ENCODE results near the gene C1QBP. TPM values are rescaled to one million over a fixed set of nuclear protein-coding genes. Genes with fewer than 3 reads are reported as not detected.

The C1QBP gene
- total and polyA plus RNA-seq, 2 of the 4 experiments (the other 2 are of a cell fraction): 172 to 173 TPM

GRCh38 chr17:5439446-5439764 is 450 bp upstream of the C1QBP start:
- Histone ChIP-seq H2AK5ac (ENCODE audit: low read depth, low read length) (no peak overlapping the region; the same call in 1 of the 2 replicates), H4K91ac (ENCODE audit: insufficient read depth, low read depth, low read length) (no peak overlapping the region), H3K4ac (ENCODE audit: low read depth, low read length) (no peak overlapping the region), H3K14ac (replicated peaks; ENCODE audit: low read depth, low read length) (no peak overlapping the region), H3K79me1 (ENCODE audit: low read depth in 1 of 2, low read length in 2 of 2) (peaks cover 28 to 52% of the 10 kb centered on the region in 2 experiments), H2BK20ac (ENCODE audit: low read depth, low read length) (no peak overlapping the region), H2BK5ac (ENCODE audit: low read depth, low read length, poor library complexity, severe bottlenecking) (no peak overlapping the region), H3K36me3 (ENCODE audit: control insufficient read depth, insufficient read depth, low read length) (peaks cover 34% of the 10 kb centered on the region), H3K23ac (ENCODE audit: low read depth, low read length) (peak overlapping the region; percentile 3; the same call in 1 of the 2 replicates), H3K27me3 (ENCODE audit: control insufficient read depth, insufficient read depth, low read length) (no peaks in the 10 kb centered on the region), H3K9me1 (ENCODE audit: insufficient read depth, low read length) (no peaks in the 10 kb centered on the region), H2AK9ac (replicated peaks; ENCODE audit: low read depth, low read length, poor library complexity) (no peak overlapping the region), H3K4me1 (ENCODE audit: control insufficient read depth, insufficient read depth, low read length) (peaks cover 7% of the 10 kb centered on the region), H3K27ac (ENCODE audit: insufficient read depth, low read length) (0 out of 2 replicates have a peak overlapping the region, but pooled peaks have one; percentile 6), H3K9ac (ENCODE audit: low read depth, low read length) (peak overlapping the region; percentile 48), H3K56ac (ENCODE audit: extremely low read depth, insufficient read depth, low read length) (no peak overlapping the region), H2AFZ (replicated peaks; ENCODE audit: low read length, poor library complexity) (peak overlapping the region; percentile 48), H3K4me3 (ENCODE audit: insufficient read depth, low read depth, low read length) (peak overlapping the region; percentile 82), H3K18ac (ENCODE audit: low read depth, low read length) (no peak overlapping the region), H4K5ac (ENCODE audit: low read depth, low read length) (peak overlapping the region; percentile 40), H2BK120ac (ENCODE audit: low read depth, low read length) (no peak overlapping the region), H2BK15ac (ENCODE audit: low read depth, low read length) (no peak overlapping the region), H3K4me2 (ENCODE audit: low read depth, low read length) (peak overlapping the region; percentile 93), H3K9me3 (ENCODE audit: control insufficient read depth, insufficient read depth, low read length) (no peaks in the 10 kb centered on the region), H4K20me1 (ENCODE audit: insufficient read depth, low read length) (peaks cover 8% of the 10 kb centered on the region), H4K8ac (ENCODE audit: low read depth in 2 of 2, low read length in 2 of 2) (peak overlapping the region; percentile 15 to 45)
- no TSS peak for BruUV-seq (replicated peaks)
- no CpG with 5 or more reads among the region's 1 CpG for WGBS, 2 experiments (ENCODE audit: extremely low coverage in 2 of 2, insufficient read length in 1 of 2)
- ATAC-seq (ENCODE audit: low read depth) (no peak), DNase-seq (no peak)
- TF ChIP-seq MAZ (IDR thresholded peaks at IDR 0.05; ENCODE audit: borderline replicate concordance, low read depth, low read length): no peak
- TF ChIP-seq CTCF (conservative IDR thresholded peaks at IDR 0.05; ENCODE audit: low read depth, low read length): no peak
- no peak for TF ChIP-seq MAFK (IDR thresholded peaks at IDR 0.05; ENCODE audit: low read depth, low read length)
- TF ChIP-seq RFX5 (IDR thresholded peaks at IDR 0.05; ENCODE audit: low read depth, low read length): no peak
- no peak for TF ChIP-seq CHD1 (IDR thresholded peaks at IDR 0.05; ENCODE audit: low read depth, low read length)
- no peak for TF ChIP-seq RCOR1 (IDR thresholded peaks at IDR 0.05; ENCODE audit: insufficient replicate concordance, low read length)
- TF ChIP-seq MXI1 (IDR thresholded peaks at IDR 0.05; ENCODE audit: borderline replicate concordance, low read depth, low read length): no peak
- no peak for TF ChIP-seq POLR2A (IDR thresholded peaks at IDR 0.05; ENCODE audit: low read depth, low read length)
- TF ChIP-seq RAD21 (IDR thresholded peaks at IDR 0.05; ENCODE audit: low read length): no peak
- TF ChIP-seq USF2 (IDR thresholded peaks at IDR 0.05; ENCODE audit: low read depth, low read length): no peak
- TF ChIP-seq BHLHE40 (IDR thresholded peaks at IDR 0.05; ENCODE audit: low read depth, low read length): no peak
- no peak for TF ChIP-seq SMC3 (IDR thresholded peaks at IDR 0.05; ENCODE audit: low read depth, low read length)
- no peak for TF ChIP-seq CEBPB (IDR thresholded peaks at IDR 0.05; ENCODE audit: low read depth, low read length)
- TF ChIP-seq ELK1 (IDR thresholded peaks at IDR 0.05; ENCODE audit: borderline replicate concordance, low read depth, low read length): no peak
- TF ChIP-seq NFE2L2 (IDR thresholded peaks at IDR 0.05; ENCODE audit: low read depth, low read length): no peak
- no peak for TF ChIP-seq FOS (IDR thresholded peaks at IDR 0.05; ENCODE audit: low read depth, low read length)
- CTCF ChIA-PET: interaction anchor here (0.6 to 1.3 kb wide), 15 partner anchors 9 to 209 kb away, joined by 3 to 10 read pairs (median 3); partner anchors contain the start of gene NUP88
- dilution Hi-C loops (cut with HindIII; ENCODE audit: low sequenced_read_pairs, unreplicated experiment): no loop called here
- intact Hi-C loops (cut with micrococcal nuclease): no loop called here
- in situ Hi-C loops (cut with MboI; ENCODE audit: low sequenced_read_pairs): no loop called here
- POLR2A ChIA-PET (ENCODE audit: unreplicated experiment): interaction anchor here (0.6 kb wide), 1 partner anchor 156 kb away, joined by 3 read pairs; no protein-coding TSS in a partner anchor
